Measurements from ENCODE around the gene MSANTD1.

The MSANTD1 gene

GRCh38 chr4:3250438-3250955 lies 1.5 kb downstream of the MSANTD1 start:
- no peak for DNase-seq

GRCh38 chr4:3250956-3251690 lies 2.2 kb downstream of the MSANTD1 start:
- DNase-seq: no peak

- DNase-seq: no peak
Measured at GRCh38 chr4:3251691-3252479, 2.9 kb downstream of the MSANTD1 start.

DNA sequence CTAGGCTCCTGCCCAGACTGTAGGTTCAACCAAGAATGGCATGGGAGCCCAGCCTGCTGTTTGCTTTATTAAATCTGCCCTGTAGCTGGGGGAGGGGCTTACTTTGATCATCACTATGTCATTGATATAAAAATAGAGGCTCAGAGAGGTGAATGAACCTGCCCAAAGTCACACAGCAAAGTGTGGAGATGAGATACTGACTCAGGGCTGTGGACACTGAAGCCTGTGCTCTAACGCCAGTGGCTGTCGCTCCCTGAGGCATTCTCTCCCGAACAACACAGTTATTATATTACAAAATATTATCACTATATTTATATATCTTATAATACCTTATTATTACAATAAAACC lies 3.5 kb downstream of the MSANTD1 start:
- DNase-seq: no peak

GRCh38 chr4:3252831-3253641 lies 4.1 kb downstream of the MSANTD1 start:
- DNase-seq: no peak

GRCh38 chr4:3253808-3254207 lies 4.8 kb downstream of the MSANTD1 start:
- DNase-seq: no peak

GRCh38 chr4:3254302-3255131 lies 5.6 kb downstream of the MSANTD1 start:
- DNase-seq: no peak

GRCh38 chr4:3255611-3256186 lies 6.7 kb downstream of the MSANTD1 start:
- no peak for DNase-seq

DNA sequence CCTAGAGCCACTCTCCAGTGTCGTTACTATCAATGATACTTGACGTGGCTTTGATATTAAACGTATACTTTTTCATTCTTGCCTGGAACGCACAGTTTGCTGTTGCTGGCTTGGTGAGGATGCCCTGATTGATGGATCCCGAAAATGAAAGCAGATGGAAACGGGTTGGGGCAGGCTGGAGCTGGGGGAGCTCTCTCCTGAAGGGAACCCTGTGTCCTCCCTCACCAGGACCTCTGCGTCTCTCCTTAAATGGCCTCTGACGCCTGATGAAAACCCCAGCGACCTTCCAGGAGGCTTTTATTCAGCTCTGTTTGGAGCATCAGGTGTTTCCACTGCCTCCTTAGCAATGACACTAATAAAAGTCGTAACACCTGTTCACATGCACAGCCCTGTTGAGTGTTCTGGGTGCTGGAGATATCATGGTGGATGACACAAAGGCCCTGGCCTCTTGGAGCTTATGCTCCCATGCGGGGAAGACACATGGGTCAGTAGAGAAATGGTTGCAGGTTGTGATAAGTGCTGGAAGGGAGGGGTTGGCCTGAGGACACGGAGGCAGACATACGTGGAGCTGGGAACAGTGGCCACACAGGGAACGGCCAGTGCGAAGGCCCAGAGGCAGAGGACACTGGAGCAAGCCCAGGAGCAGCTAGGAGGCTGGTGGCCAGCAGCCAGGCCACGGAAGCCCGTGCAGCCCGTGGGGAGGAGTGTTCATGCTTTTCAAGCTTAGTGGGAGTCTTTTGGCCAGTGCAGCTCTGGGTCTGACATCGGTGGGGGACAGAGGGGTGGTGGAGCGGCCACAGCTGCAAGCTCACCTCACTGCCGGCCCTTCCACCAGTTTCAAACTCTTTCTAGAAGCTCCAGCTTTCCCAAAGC lies 7.5 kb downstream of the MSANTD1 start:
- DNase-seq: no peak

DNA sequence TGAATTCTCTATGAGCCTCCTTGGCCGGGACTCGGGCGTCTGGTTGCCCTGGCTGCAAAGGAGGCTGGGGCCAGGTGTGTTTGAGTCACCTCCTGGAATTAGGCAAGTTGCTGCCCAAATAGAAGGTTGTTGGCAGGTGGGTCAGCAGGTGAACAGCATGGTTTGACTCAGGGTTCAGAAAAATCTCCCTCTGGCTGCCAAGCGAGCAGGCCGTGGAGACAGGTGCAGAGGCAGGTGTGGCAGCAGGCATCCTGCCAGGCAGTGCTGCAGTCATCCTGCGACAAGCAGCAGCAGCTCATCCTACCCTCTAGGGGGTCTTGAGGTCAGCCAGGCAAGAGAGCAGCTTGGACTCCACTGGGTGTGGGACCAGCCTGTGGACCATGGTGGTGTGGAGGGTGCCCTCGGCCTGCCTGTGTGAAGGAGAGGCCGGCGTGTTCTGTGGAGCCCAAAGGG lies 8.2 kb downstream of the MSANTD1 start:
- DNase-seq: no peak

GRCh38 chr4:3257556-3258482 lies 8.9 kb downstream of the MSANTD1 start:
- no peak for DNase-seq

DNA sequence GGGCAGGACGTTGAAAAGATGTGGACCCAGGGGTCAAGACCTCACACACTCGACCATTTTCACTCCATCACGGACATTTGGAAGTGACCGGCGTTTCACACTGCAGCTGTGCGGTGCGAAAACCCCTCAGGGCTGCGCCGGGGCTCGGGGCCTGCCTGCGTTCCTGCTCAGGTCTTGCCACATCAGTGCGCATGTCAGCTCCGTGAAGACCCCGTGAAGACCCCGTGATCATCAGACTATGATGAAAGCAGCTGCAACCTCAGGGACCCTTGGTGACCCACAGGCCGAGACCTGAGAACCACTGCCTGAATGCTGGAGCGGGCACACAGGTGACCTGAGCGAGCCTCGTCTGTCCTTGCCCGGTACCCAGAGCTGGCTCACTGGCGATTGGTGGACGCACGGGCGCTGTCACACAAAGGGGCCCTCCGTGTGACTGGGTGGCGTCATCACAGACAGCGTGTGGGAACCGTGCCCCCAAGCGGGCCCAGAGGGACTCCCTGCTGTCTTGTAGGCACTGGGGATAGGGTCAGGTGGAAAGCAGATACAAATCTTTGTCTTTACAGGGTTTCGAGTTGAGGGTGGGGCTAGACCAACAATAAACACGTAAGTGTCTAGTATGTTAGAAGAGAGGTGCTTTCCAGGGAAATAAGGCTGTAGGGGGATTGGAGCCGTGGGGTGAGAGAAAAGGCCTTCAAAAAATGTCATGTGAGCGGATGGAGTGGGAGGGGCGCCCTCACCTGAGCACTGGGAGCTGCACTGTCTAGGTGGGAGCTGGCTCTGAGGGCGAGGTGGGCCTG lies 12.7 kb downstream of the MSANTD1 start:
- DNase-seq: no peak

DNA sequence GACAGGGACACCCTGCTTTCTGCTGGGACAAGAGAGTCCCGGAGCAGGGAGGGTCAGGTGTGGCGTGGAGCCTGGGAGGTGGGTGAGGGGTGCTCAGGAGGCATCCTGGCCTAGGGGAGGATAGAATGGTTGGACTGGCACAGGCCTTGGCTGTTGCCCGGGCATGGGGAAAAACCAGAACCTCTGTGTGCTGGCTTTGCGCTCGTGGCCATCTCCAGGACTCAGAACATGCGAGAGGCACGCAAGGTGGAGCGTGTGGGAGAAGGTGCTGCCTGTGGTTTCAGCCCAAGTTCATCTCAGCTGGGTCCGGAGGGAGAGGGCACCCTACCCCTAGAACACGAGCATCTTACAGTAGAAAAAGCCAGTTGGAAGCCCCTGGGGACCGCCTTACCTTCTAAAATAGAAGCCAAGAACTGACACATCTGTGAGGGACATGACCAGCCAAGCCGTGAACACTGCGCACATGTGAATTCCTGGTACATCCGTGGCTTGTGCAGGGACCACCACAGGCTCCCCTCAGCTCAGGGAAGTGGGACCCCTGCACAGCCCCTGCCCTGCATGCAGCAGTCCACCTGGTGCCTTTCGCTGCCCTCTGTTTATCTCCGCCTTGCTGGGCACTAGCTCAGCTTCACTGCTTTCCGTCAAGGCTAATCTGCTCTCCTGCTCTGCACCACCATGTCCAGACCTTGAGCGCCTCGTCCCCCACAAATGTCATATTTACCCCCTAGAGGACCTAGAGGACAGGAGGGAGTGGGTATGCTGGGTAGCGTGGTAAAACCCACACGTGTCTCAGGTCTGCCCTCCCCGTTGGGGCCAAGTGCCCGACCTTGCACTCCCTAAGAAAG lies 13.5 kb downstream of the MSANTD1 start:
- DNase-seq: no peak

- no peak for DNase-seq
Measured at GRCh38 chr4:3263053-3263875, 14.3 kb downstream of the MSANTD1 start.

GRCh38 chr4:3263876-3264193 lies 14.9 kb downstream of the MSANTD1 start:
- DNase-seq: no peak

DNA sequence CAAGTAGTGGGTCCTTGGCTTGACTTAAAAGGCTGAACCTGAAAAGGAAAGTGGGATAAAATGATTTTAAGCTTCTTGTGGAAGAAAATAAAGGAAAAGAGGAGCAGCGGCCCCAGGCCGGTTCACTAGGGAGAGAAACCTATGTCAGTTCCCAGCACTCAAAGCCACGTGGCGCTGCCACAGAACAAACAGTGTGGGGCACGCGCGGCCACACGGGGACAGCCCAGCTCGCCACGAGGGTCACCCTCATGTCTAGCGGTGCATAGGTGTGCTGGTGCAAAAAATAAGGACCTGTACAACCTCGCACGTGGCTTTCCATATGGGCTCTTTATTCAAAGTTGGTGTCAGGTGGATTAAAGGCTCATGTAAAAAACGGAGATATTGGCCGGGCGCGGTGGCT lies 17.1 kb downstream of the MSANTD1 start:
- DNase-seq: no peak
